NCI-H2227 (cell line): ENCODE measurements around the gene MALT1.

Experiments used
- DNase-seq: peaks from one replicate; lab custom pipeline; 2025; ENCODE audit not compliant: unreplicated experiment; lab: John Stamatoyannopoulos, UW

Gene MALT1

GRCh38 chr18:58687871-58688308 lies 16.6 kb downstream of the MALT1 start:
- no peak for DNase-seq

- no peak for DNase-seq
These were observed 19.0 kb downstream of the MALT1 start for GRCh38 chr18:58690259-58690658.

- no peak for DNase-seq
These were observed 20.0 kb downstream of the MALT1 start for GRCh38 chr18:58691256-58691655.

GRCh38 chr18:58692422-58693185 lies 21.3 kb downstream of the MALT1 start:
- DNase-seq, result no peak

GRCh38 chr18:58694221-58694620 lies 23.0 kb downstream of the MALT1 start:
- DNase-seq, result no peak

GRCh38 chr18:58694720-58695468 lies 23.6 kb downstream of the MALT1 start:
- no peak for DNase-seq

GRCh38 chr18:58695772-58696171 lies 24.5 kb downstream of the MALT1 start:
- no peak for DNase-seq

GRCh38 chr18:58697146-58697545 lies 25.9 kb downstream of the MALT1 start:
- DNase-seq, result no peak

GRCh38 chr18:58698701-58699193 lies 27.5 kb downstream of the MALT1 start:
- no peak for DNase-seq

- DNase-seq, result no peak
These were observed 28.3 kb downstream of the MALT1 start for GRCh38 chr18:58699551-58699950.

- no peak for DNase-seq
These were observed 28.9 kb downstream of the MALT1 start for GRCh38 chr18:58700209-58700608.

GRCh38 chr18:58712930-58713329 lies 41.7 kb downstream of the MALT1 start:
- DNase-seq, result no peak

GRCh38 chr18:58714259-58714658 lies 43.0 kb downstream of the MALT1 start:
- no peak for DNase-seq

GRCh38 chr18:58714821-58715220 lies 43.6 kb downstream of the MALT1 start:
- no peak for DNase-seq

GRCh38 chr18:58715540-58715939 lies 44.3 kb downstream of the MALT1 start:
- no peak for DNase-seq

GRCh38 chr18:58716060-58716756 lies 44.9 kb downstream of the MALT1 start:
- no peak for DNase-seq

- DNase-seq, result no peak
These were observed 50.4 kb downstream of the MALT1 start for GRCh38 chr18:58721566-58722239.

- DNase-seq, result no peak
These were observed 52.7 kb downstream of the MALT1 start for GRCh38 chr18:58723810-58724602.

GRCh38 chr18:58726671-58727070 lies 55.4 kb downstream of the MALT1 start:
- no peak for DNase-seq

- DNase-seq, result no peak
These were observed 56.7 kb downstream of the MALT1 start for GRCh38 chr18:58727776-58728500.
